HG03108 (cell line): ENCODE results near the gene TRAPPC14.
"Not testable (repeated sequence)": the region's sequence is repeated elsewhere in the genome, so short reads cannot be mapped to it uniquely, and the experiment has no call there.

Experiments
- ATAC-seq: cut with Tn5 transposase; IDR thresholded peaks from one replicate; pipeline ENCODE4 v1.9.1; 2021; ENCODE audit warnings: moderate library complexity; ENCODE audit not compliant: unreplicated experiment

TRAPPC14 gene

GRCh38 chr7:100158229-100159098, at the start of gene TRAPPC14:
Gene TRAPPC14 (minus strand): TSS chr7:100158723. CDS start chr7:100158499, 224 bp downstream.
- peak; percentile 63 for ATAC-seq

GRCh38 chr7:100204454-100204853, 45.9 kb upstream of the TRAPPC14 start:
- ATAC-seq = no peak

GRCh38 chr7:100200693-100201092, 42.2 kb upstream of the TRAPPC14 start:
- ATAC-seq = no peak

- no peak for ATAC-seq
Measured at GRCh38 chr7:100198266-100198665, 39.7 kb upstream of the TRAPPC14 start.

- not testable (repeated sequence) for ATAC-seq
Measured at GRCh38 chr7:100195901-100196322, 37.4 kb upstream of the TRAPPC14 start.

- no peak for ATAC-seq
Measured at GRCh38 chr7:100195222-100195621, 36.7 kb upstream of the TRAPPC14 start.

GRCh38 chr7:100192969-100193368, 34.4 kb upstream of the TRAPPC14 start:
- ATAC-seq = no peak

GRCh38 chr7:100192281-100192862, 33.8 kb upstream of the TRAPPC14 start:
- not testable (repeated sequence) for ATAC-seq

- ATAC-seq = no peak
Measured at GRCh38 chr7:100191775-100192174, 33.3 kb upstream of the TRAPPC14 start.

- ATAC-seq = no peak
Measured at GRCh38 chr7:100190048-100190711, 31.7 kb upstream of the TRAPPC14 start.

- ATAC-seq = no peak
Measured at GRCh38 chr7:100189061-100189460, 30.5 kb upstream of the TRAPPC14 start.

- ATAC-seq = no peak
Measured at GRCh38 chr7:100185726-100186125, 27.2 kb upstream of the TRAPPC14 start.

GRCh38 chr7:100183090-100183489, 24.6 kb upstream of the TRAPPC14 start:
- not testable (repeated sequence) for ATAC-seq

GRCh38 chr7:100182616-100183015, 24.1 kb upstream of the TRAPPC14 start:
- ATAC-seq = not testable (repeated sequence)

- not testable (repeated sequence) for ATAC-seq
Measured at GRCh38 chr7:100180084-100180483, 21.6 kb upstream of the TRAPPC14 start.

- ATAC-seq = peak; percentile 91
Measured at GRCh38 chr7:100177045-100178001, 18.8 kb upstream of the TRAPPC14 start, which contains the start of the genes GPC2 and STAG3. Gene GPC2 (minus strand): TSS chr7:100177381. CDS start chr7:100177199, 182 bp downstream. Gene STAG3 (plus strand): TSS chr7:100177918. CDS start chr7:100180557, 2,639 bp downstream.

GRCh38 chr7:100176096-100177044, 17.8 kb upstream of the TRAPPC14 start:
- ATAC-seq = no peak

GRCh38 chr7:100175296-100175935, 16.9 kb upstream of the TRAPPC14 start:
- no peak for ATAC-seq

GRCh38 chr7:100174582-100174981, 16.1 kb upstream of the TRAPPC14 start:
- ATAC-seq = no peak
